ENCODE data around the gene GKN2. TPM values are rescaled to one million over a fixed set of nuclear protein-coding genes. Genes with fewer than 3 reads are reported as not detected.

GKN2 gene
- total RNA-seq, 1 experiment from 2014 or later = not detected

- no peak for TF ChIP-seq ZBTB33 (IDR thresholded peaks at IDR 0.05; ENCODE audit: extremely low read depth, insufficient replicate concordance, low read length)
Observed at GRCh38 chr2:68906716-68907115, 46.0 kb downstream of the GKN2 start (continued).

- Histone ChIP-seq H3K27ac (ENCODE audit: low read depth, low read length) (no peak overlapping the region), H3K4me2 (ENCODE audit: low read length) (no peak overlapping the region), H4K20me1 (ENCODE audit: insufficient read depth) (no peaks in the 10 kb centered on the region), H3K4me1 (ENCODE audit: control insufficient read depth in 1 of 2, insufficient read depth in 2 of 2, low read length in 2 of 2) (peaks cover 20 to 23% of the 10 kb centered on the region in 2 experiments), H2AFZ (ENCODE audit: low read depth, low read length, poor library complexity, severe bottlenecking) (no peak overlapping the region), H3K4me3 (replicated peaks in 1 of 2; ENCODE audit: low read depth in 1 of 2, low read length in 2 of 2) (no peak overlapping the region), H3K9me2 (ENCODE audit: insufficient read depth) (no peaks in the 10 kb centered on the region), H3K9ac (ENCODE audit: low read length) (no peak overlapping the region), H3K9me3 (ENCODE audit: control insufficient read depth in 1 of 2, insufficient read depth in 1 of 2, low read depth in 1 of 2, low read length in 2 of 2) (no peaks in the 10 kb centered on the region), H3K27me3 (ENCODE audit: insufficient read depth, low read length) (no peaks in the 10 kb centered on the region), H3K36me3 (ENCODE audit: control insufficient read depth in 1 of 2, insufficient read depth in 2 of 2, low read length in 2 of 2) (no peaks in the 10 kb centered on the region), H3K79me2 (ENCODE audit: insufficient read depth, low read length) (no peaks in the 10 kb centered on the region)
- TF ChIP-seq POLR2AphosphoS5 (IDR thresholded peaks at IDR 0.05; ENCODE audit: low read depth, low read length) (no peak), SIN3A (IDR thresholded peaks at IDR 0.05; ENCODE audit: low read depth) (no peak)
- CTCF ChIA-PET = no interaction called here
- POLR2A ChIA-PET = no interaction called here
- BruUV-seq (replicated peaks) = no TSS peak
- no peak for ATAC-seq
- RAD21 ChIA-PET (ENCODE audit: low non-redundant PET in 1 of 2, low total read pairs in 2 of 2, uncharacterized antibody in 2 of 2, unreplicated experiment in 2 of 2) = no interaction called here
- intact Hi-C loops (cut with micrococcal nuclease) = loop anchor here (5.0 kb wide), 3 partner anchors 68 to 438 kb away; partner anchors contain the start of genes APLF and FBXO48
- DNase-seq (ENCODE audit: low read depth, low spot score) = no peak
Observed at GRCh38 chr2:68905116-68905515, 47.6 kb downstream of the GKN2 start.

GRCh38 chr2:68901561-68901960 lies 51.1 kb downstream of the GKN2 start:
- H3K27ac ChIP-seq (ENCODE audit: low read depth, low read length) = no peak overlapping the region
- no peaks in the 10 kb centered on the region for H3K36me3 ChIP-seq (ENCODE audit: control insufficient read depth in 1 of 2, insufficient read depth in 2 of 2, low read length in 2 of 2)
- no peak overlapping the region for H3K9ac ChIP-seq (ENCODE audit: low read length)
- TF ChIP-seq FOSL1 (IDR thresholded peaks at IDR 0.05; ENCODE audit: low read depth) = no peak
- 0 out of 2 replicates have a peak, but pooled peaks have one; percentile 29 for TF ChIP-seq CBX3 (IDR thresholded peaks at IDR 0.05; ENCODE audit: low read depth)
- no peak for TF ChIP-seq EZH2 (IDR thresholded peaks at IDR 0.05)
- no peak for TF ChIP-seq REST (IDR thresholded peaks at IDR 0.05; ENCODE audit: low read depth)
- TF ChIP-seq JUND (IDR thresholded peaks at IDR 0.05) = no peak
- no peak for TF ChIP-seq SIN3A (IDR thresholded peaks at IDR 0.05; ENCODE audit: low read depth)
- intact Hi-C loops (cut with micrococcal nuclease) = no loop called here
- H3K27me3 ChIP-seq (ENCODE audit: insufficient read depth, low read length) = no peaks in the 10 kb centered on the region
- ChIA-PET POLR2A (no interaction called here), CTCF (interaction anchor here (1.0 to 1.1 kb wide), 2 partner anchors 193 to 438 kb away, joined by 3 to 5 read pairs; no protein-coding TSS in a partner anchor), RAD21 (ENCODE audit: low non-redundant PET in 1 of 2, low total read pairs in 2 of 2, uncharacterized antibody in 2 of 2, unreplicated experiment in 2 of 2) (no interaction called here)
- no peak overlapping the region for H3K4me2 ChIP-seq (ENCODE audit: low read length)
- ATAC-seq = no peak
- no peaks in the 10 kb centered on the region for H3K79me2 ChIP-seq (ENCODE audit: insufficient read depth, low read length)
- no peaks in the 10 kb centered on the region for H3K9me2 ChIP-seq (ENCODE audit: insufficient read depth)
- no peak for DNase-seq (ENCODE audit: low read depth, low spot score)
- no peaks in the 10 kb centered on the region for H4K20me1 ChIP-seq (ENCODE audit: insufficient read depth)
- no peak overlapping the region for H3K4me3 ChIP-seq (replicated peaks in 1 of 2; ENCODE audit: low read depth in 1 of 2, low read length in 2 of 2)
- no peak overlapping the region for H2AFZ ChIP-seq (ENCODE audit: low read depth, low read length, poor library complexity, severe bottlenecking)
- H3K4me1 ChIP-seq (ENCODE audit: control insufficient read depth in 1 of 2, insufficient read depth in 2 of 2, low read length in 2 of 2) = no peaks in the 10 kb centered on the region
- BruUV-seq (replicated peaks) = no TSS peak
- no peaks in the 10 kb centered on the region for H3K9me3 ChIP-seq (ENCODE audit: control insufficient read depth in 1 of 2, insufficient read depth in 1 of 2, low read depth in 1 of 2, low read length in 2 of 2)
